Measurements from ENCODE around the gene SLC4A4. TPM values are rescaled to one million over a fixed set of nuclear protein-coding genes. Genes with fewer than 3 reads are reported as not detected.

The SLC4A4 gene
- 0.96 to 2.4 TPM (median 1.9 TPM) in 5 replicates for total RNA-seq (2022; extraction: Qiagen RNA extraction; ENCODE audit: low read depth)

DNA sequence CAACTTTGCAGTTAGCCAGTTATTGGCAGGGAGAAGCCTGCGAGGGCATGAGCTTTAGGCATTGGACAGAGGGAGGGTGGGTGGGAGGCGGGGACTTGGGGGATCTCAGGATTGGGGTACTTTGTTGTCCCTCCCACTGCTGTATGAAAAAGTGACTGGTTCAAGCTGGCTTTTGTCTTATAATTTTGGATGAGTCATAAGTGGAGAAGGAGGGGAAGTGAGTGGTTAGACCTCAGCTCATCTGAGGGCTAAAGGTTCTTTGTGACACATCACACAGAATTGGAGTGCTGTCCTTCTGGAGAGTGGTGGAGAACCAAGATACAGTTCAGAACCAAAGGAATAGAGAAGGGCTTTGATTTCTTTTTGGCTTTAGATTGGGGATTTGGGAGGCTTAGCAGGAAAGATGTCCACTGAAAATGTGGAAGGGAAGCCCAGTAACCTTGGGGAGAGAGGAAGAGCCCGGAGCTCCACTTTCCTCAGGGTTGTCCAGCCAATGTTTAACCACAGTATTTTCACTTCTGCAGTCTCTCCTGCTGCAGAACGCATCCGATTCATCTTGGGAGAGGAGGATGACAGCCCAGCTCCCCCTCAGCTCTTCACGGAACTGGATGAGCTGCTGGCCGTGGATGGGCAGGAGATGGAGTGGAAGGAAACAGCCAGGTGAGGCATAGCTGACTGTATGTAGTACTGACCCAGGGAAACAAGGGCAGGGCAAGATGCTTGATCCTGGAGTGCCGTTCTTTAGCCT is at the start of gene SLC4A4:
Gene SLC4A4, plus strand, starts transcription at position 175 of the 748 bp plus-strand sequence.

Data from A549 treated with ZK216348 at 1 μM for 4 hours (cell line).